GM18873 (cell line): ENCODE data around the gene SPPL2B.

Source experiments
- ATAC-seq: cut with Tn5 transposase; IDR thresholded peaks from one replicate; pipeline ENCODE4 v1.9.1; 2021; ENCODE audit warnings: mild to moderate bottlenecking, moderate library complexity, moderate number of reproducible peaks; ENCODE audit not compliant: unreplicated experiment, low FRiP score

Gene SPPL2B

DNA sequence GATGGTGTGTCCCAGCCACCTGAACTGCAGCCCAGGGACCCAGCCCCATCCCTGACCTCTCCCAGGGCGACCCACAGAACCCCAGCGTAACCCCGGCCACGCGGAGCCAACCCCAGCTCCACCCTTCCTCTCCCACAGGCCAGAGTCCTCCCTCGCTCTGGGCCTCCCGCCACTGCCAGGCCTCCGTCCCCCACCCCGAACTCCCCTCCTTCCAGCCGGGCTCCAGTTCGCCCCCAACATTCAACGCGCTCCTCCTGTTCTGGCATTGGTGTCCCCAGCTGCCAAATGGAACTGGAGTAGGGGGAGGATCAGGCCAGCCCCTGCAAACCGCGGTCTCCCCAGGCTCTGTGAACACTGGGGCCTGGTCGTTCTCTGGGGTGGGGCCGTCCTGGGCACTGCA is 28.0 kb upstream of the SPPL2B start:
- no peak for ATAC-seq

DNA sequence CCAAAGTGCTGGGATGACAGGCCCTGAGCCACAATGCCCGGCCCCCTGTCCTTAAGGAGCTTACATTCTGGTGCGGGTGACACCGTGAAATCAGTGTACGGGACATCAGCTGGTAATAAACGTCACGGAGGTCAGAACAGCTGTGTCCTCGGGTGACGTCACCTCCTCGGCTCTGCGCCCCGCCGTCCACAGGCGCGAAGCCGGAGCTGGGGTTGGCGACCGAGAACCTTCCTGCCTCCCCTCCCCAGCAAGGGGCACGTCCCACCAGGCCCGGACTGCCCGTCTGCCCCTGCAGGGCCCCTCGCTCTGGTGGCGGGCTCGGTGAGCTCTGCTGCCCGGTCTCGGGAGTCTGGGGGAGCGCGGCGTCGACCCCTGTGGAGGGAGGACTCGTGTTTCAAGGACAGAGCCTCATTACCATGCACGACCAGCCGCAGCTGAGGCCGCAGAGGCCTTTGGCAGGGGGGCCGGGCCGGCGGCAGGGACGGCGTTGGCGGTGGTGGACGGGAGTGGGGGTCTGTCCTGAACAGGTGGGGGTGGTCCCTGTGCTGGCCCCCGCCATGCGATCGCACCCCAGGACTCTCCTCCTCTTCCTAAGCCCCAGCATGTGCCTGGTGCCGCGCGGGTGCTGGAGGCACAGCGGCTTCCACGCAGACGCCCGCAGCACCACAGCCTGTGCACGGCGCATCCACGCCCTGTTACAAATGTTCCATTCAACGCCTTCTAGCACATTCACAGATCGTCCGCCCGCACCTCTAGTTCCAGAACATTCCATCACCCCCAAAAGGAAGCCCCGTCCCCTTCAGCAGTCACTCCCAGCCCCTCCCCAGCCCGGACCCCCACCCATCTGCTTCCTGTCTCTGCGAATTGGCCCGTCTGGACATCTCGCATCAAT is 25.9 kb upstream of the SPPL2B start:
- no peak for ATAC-seq

- no peak for ATAC-seq
These were observed 25.2 kb upstream of the SPPL2B start for GRCh38 chr19:2303211-2303798.

DNA sequence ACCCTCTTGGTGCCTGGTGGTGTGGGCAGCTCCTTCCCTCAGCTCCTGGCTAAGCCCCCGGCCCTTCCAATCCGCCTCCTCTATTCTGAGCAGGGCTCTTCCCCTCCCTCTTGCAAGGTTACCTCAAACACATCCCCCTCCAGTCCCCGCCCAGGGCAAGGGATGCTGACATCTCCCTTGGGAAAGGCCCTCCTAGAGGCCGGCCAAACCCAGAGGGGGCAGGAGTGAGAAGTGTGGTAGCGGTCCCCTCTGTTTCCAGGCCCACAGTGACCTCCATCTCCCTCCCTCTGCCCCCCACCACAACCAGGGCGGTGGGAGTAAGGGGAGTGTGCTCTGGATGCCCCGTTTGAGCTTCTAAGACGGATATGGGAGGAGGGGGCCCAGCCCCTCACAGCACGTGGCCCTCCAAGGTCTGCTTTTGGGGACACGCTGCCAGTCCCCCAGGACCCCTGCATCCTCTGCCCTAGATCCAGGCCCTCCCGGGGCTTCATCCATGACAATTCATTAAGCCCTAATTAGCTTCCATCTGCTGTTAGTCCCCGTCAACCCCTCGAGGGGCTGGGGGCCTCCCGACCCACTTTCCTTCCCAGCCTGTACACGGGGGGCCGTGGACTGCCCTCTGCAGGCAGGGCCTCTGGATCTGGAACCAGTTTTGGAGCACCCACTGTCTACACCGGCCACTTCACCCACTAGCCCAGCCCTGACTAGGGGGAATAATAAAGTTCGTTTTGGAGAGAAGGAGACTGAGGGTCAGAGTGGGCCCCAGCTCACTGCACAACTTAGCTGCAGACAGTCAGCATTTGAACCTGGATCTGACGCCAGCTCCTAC is 22.8 kb upstream of the SPPL2B start:
- no peak for ATAC-seq

- ATAC-seq = no peak
These were observed 22.1 kb upstream of the SPPL2B start for GRCh38 chr19:2306281-2306806.

GRCh38 chr19:2306971-2307370 is 21.5 kb upstream of the SPPL2B start:
- no peak for ATAC-seq

- no peak for ATAC-seq
These were observed 20.9 kb upstream of the SPPL2B start for GRCh38 chr19:2307518-2308012.

GRCh38 chr19:2308114-2308556 is 20.3 kb upstream of the SPPL2B start, which contains the start of gene LINGO3:
Gene LINGO3, minus strand, starts transcription at chr19:2308154. Its CDS starts 16,378 bp downstream, at chr19:2291776.
- no peak for ATAC-seq

DNA sequence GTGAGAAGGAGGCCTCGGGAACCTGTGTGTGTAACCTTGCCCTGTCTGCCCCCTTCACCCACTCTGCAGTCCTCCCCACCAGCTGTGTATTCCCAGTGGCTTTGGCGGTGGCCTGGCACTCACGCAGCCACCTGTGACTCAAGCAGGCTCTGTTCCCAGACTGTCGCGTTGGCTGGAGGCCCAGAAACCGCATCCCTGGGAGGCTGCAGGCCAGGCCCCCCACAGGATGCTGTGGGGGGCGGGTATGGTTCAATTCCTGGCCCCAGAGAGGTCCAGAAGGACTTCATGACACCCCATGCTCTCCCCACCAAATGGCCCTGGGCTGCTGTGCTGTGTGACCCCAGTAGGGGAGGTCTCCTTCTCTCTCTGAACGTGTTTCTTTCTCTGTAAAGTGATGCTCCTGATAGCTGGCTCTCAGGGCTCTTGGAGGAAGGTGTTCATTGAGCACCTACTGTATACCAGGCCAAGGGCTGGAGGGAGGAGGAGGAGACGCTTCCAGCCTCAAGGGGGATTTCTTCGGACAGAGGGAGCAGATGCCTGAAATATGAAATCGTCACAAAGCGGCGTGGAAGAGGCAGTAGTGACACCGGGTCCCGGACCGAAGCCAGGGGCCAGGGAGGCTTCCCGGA is 18.6 kb upstream of the SPPL2B start:
- no peak for ATAC-seq

DNA sequence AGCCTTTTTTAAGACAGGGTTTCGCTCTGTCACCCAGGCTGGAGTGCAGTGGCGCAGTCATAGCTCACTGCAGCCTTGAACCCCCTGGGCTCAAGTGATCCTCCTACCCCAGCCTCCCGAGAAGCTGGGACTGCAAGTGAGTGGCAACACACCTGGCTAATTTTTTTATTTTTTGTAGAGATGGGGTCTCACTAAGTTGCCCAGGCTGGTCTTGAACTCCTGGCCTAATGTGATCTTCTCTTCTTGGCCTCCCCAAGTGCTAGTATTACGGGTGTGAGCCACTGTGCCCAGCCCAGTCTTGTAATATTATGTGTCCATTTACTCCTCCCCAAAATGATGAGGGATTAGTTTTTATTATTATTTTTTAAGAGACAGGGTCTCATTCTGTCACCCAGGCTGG is 17.4 kb upstream of the SPPL2B start:
- no peak for ATAC-seq

GRCh38 chr19:2312820-2313501 is 15.5 kb upstream of the SPPL2B start:
- ATAC-seq = no peak

DNA sequence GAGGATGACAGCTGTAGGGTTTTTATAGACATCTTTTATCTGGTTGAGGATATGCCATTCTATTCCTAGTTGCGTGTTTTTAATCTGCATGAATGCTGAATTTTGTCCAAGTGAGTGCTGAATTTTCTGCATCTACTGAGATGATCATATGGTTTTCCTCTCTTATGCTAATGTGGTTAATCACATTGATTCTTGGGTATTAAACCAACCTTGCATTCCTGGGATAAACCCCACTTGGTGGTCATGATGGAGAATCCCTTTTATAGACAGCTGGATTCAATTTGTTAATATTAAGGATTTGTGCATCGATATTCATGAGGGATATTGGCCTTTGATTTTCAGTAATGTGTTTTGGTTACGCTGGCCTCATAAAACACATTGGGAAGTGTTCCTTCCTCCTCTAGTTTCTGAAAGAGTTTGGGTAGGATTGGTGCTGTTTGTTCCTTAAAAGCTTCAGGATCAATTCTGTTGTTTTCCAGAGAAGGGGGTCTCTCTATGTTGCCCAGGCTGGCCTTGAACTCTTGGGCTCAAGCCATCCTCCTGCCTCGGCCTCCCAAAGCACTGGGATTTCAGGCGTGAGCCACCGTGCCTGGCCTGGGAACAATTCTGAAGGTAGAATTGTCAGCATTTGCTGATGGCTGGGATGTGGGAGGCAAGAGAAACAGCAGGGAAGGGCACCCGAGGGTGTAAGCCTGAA is 13.2 kb upstream of the SPPL2B start:
- ATAC-seq = no peak

GRCh38 chr19:2315818-2316353 is 12.6 kb upstream of the SPPL2B start:
- ATAC-seq = no peak

GRCh38 chr19:2317300-2317699 is 11.2 kb upstream of the SPPL2B start:
- ATAC-seq = no peak

DNA sequence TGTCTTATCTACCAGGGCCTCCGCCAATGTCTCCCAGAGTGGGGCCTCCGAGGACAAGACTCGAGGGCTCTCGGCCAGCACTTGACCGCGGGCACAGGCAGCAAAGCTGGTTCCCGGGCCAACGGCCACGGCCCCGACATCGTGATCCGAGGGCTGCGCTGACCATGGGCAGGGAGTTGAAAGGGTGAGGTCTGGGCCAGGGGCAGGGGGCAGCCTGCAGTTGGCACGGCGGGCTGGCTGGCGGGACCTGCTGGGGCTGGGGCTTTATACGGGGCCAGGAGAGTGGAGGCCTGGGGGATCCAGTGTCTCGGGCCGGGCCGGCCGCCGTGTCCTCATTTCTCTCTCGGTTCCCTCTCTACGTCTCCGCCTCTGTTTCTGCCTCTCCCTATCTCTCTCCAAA is 10.7 kb upstream of the SPPL2B start:
- ATAC-seq = no peak

DNA sequence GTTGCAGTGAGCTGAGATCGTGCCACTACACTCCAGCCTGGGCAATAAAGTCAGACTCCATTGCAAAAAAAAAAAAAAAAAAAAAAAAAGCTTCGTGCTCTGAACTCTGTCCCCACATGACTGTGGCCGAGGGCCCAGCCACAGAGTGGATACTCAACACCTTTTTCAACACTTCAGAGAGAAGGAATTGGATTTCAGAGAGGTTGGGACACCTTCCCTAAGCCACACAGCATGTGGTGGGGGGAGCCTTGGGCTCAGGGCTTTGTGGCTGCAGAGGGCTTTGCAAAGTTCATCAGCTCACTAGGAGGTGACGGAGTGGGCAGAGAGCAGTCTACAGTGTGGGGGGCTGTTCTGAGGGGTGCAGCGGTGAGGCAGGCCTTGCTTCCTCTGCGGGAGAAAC is 9.6 kb upstream of the SPPL2B start:
- ATAC-seq = no peak

DNA sequence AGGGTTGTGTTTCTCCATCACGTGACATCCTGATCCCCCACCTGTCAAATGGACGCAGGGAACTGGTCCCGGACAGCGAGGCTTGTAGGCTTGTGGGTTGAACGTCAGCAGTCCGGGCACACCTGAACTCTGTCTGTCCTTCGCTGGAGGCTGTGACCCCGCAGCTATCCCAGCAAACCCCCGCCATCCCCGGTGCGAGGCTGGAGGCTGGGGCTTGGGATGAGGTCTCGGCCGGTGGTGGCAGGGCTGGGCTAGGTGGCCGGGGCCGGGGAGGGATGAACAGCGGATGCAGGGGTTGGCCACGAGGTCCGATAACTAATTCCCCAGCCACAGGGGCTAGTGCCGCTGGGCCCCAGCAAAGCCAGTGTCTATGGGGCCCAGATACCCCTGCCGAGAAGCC is 8.9 kb upstream of the SPPL2B start:
- ATAC-seq = no peak

DNA sequence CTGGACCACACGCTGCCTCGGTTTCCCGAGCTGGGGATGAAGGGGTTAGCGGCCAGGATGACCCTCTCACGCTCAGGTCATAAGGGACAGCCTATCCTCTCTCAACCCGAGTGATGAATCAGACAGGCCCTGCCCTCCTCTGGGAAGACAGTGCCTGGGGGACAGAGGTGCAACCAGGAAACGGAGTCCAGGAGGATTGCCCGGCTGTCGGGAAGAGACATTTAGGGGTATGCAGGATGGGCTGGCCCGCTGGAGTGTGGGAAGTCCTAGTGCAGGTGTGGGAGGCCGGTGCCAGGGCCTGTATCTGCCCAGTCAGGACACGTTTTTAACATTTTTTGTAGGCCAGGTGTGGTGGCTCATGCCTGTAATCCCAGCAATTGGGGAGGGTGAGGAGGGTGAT is 8.4 kb upstream of the SPPL2B start:
- ATAC-seq = no peak

- no peak for ATAC-seq
These were observed 7.5 kb upstream of the SPPL2B start for GRCh38 chr19:2320939-2321338.
